Mesodermal cell (in vitro differentiated cells): ENCODE results near the gene MYL5.
"Not testable (repeated sequence)": the region's sequence is repeated elsewhere in the genome, so short reads cannot be mapped to it uniquely, and the experiment has no call there.

ENCODE experiments used
- H3K27ac ChIP-seq: 2 replicates; pipeline ENCODE4 v1.7.0; 2013; ENCODE audit warnings: mild to moderate bottlenecking, low read depth, low read length, moderate library complexity; ENCODE audit not compliant: severe bottlenecking
- H3K36me3 ChIP-seq: 2 replicates; pipeline ENCODE4 v1.7.1; 2013; ENCODE audit warnings: mild to moderate bottlenecking, low read length, moderate library complexity; ENCODE audit not compliant: control insufficient read depth, insufficient read depth
- H3K4me1 ChIP-seq: one replicate; pipeline ENCODE4 v1.7.1; 2013; ENCODE audit warnings: mild to moderate bottlenecking, low read length; ENCODE audit not compliant: insufficient read depth, control insufficient read depth, poor library complexity, severe bottlenecking
- H3K4me3 ChIP-seq: 2 replicates; pipeline ENCODE4 v1.7.0; 2013; ENCODE audit warnings: low read length, control low read depth, mild to moderate bottlenecking; ENCODE audit not compliant: insufficient read depth, poor library complexity, severe bottlenecking; ENCODE audit errors: extremely low read depth
- H3K9me3 ChIP-seq: 2 replicates; pipeline ENCODE4 v1.7.1; 2013; ENCODE audit warnings: mild to moderate bottlenecking, low read length, moderate library complexity; ENCODE audit not compliant: control insufficient read depth
- WGBS, 2 experiments: methylation state at CpG; one replicate each; pipeline ENCODE4 v1.1.5; 2013; ENCODE audit warnings: missing lambda C conversion rate in 2 of 2; ENCODE audit not compliant: insufficient coverage in 2 of 2; 5-methylcytosine and 5-hydroxymethylcytosine counted together

The MYL5 gene

GRCh38 chr4:629915-630641 lies 44.3 kb upstream of the MYL5 start:
- Histone ChIP-seq H3K4me1 (peaks cover 3% of the 10 kb centered on the region), H3K9me3 (peaks cover 12% of the 10 kb centered on the region), H3K27ac (no peak overlapping the region), H3K4me3 (no peak overlapping the region), H3K36me3 (no peaks in the 10 kb centered on the region)
- whole genome bisulfite sequencing, 2 experiments: 82 to 86% methylated on average over 17 to 20 of the region's 20 CpGs

DNA sequence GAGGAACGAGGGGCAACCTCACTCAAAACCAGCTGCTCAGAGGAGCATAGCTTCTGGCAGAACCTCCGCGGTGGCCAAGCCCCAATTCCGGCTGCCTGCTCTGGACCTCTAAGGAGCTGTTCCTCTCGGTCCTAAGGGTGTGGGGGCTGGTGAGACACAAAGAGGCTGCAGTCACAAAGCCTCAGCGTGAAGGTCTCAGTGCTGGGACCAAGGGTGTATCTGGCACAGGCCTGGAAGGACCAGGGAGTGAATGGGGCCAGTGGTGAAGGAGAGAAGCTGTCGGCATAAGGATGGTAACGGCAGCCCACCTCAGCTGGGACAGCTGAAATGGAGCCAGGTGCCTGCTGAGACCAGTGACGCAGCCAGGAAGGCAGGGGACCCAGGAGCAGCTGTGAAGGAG lies 43.7 kb upstream of the MYL5 start:
- no peak overlapping the region for H3K27ac ChIP-seq
- H3K9me3 ChIP-seq: peaks cover 12% of the 10 kb centered on the region
- H3K36me3 ChIP-seq: no peaks in the 10 kb centered on the region
- 87 to 91% methylated on average over 5 to 9 of the region's 9 CpGs for WGBS, 2 experiments
- H3K4me1 ChIP-seq: no peaks in the 10 kb centered on the region
- no peak overlapping the region for H3K4me3 ChIP-seq

- H3K4me3 ChIP-seq: no peak overlapping the region
- H3K9me3 ChIP-seq: peaks cover 12% of the 10 kb centered on the region
- H3K36me3 ChIP-seq: no peaks in the 10 kb centered on the region
- no peaks in the 10 kb centered on the region for H3K4me1 ChIP-seq
- WGBS, 2 experiments: 88 to 89% methylated on average over 9 to 13 of the region's 16 CpGs
- H3K27ac ChIP-seq: no peak overlapping the region
These were observed 42.0 kb upstream of the MYL5 start for GRCh38 chr4:632196-632790.

DNA sequence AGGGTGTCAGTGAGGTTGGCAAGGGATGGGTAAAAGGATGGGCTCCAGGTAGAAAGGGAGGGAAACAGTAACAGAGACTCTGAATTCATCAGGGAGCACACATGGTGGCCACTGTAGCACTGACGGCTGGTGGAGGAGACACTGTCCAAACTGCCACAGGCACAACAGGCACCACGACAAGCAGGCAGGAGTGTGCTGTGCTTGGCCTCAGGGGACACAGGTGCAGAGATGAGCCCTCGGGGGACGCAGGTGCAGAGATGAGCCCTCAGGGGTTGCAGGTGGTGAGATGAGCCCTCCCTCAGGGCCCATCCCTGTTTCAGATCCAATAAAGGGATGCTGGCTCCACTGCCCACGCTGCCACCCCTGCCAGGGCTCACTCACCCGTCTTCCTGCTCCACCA lies 41.4 kb upstream of the MYL5 start:
- no peaks in the 10 kb centered on the region for H3K4me1 ChIP-seq
- H3K27ac ChIP-seq: no peak overlapping the region
- 86 to 95% methylated on average over 6 of the region's 6 CpGs for WGBS, 2 experiments
- peaks cover 12% of the 10 kb centered on the region for H3K9me3 ChIP-seq
- no peak overlapping the region for H3K4me3 ChIP-seq
- H3K36me3 ChIP-seq: no peaks in the 10 kb centered on the region

DNA sequence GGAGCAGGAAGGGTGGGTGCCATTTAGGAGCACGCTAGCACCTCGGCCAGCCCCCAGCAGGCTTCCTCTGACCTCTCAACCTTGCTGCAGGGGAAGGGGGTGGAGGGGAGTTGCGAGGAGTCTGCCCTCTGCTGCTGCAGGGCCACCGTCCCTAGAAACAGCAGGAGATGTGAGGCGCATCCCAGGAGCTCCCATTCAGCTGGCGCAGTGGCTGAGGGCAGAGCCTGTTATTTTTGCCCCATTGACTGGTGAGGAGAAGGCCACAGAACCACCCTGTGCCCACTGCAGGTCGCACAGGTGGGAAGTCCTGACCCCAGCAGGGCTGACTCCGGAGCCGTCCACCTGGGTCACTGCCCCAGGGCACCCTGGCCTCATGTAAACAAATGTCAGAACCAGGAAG lies 40.9 kb upstream of the MYL5 start:
- Histone ChIP-seq H3K9me3 (peaks cover 12% of the 10 kb centered on the region), H3K4me3 (no peak overlapping the region), H3K36me3 (no peaks in the 10 kb centered on the region), H3K27ac (no peak overlapping the region), H3K4me1 (no peaks in the 10 kb centered on the region)
- 74 to 78% methylated on average over 7 to 8 of the region's 9 CpGs for WGBS, 2 experiments

GRCh38 chr4:633976-634598 lies 40.3 kb upstream of the MYL5 start:
- Histone ChIP-seq H3K9me3 (peaks cover 12% of the 10 kb centered on the region), H3K4me1 (no peaks in the 10 kb centered on the region), H3K36me3 (no peaks in the 10 kb centered on the region), H3K27ac (no peak overlapping the region), H3K4me3 (no peak overlapping the region)
- WGBS, 2 experiments: 83 to 92% methylated on average over 12 to 14 of the region's 15 CpGs

DNA sequence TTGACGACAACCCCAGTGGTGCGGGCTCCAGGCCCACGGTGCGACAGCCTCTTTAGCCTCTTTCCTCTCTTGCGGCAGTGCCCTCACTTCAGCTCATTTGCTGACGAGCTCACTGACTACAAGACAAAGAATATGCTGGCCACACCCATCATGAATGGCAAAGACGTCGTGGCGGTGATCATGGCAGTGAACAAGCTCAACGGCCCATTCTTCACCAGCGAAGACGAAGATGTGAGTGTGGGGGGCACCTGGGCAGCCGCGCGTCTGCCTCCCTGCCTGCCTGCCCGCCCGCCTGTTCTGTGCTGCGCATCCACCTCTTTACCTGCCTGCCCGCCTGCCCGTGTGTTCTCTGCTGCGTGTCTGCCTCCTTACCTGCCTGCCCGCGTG lies 39.8 kb upstream of the MYL5 start:
- Histone ChIP-seq H3K4me1 (no peaks in the 10 kb centered on the region), H3K36me3 (no peaks in the 10 kb centered on the region), H3K27ac (no peak overlapping the region), H3K9me3 (peaks cover 12% of the 10 kb centered on the region), H3K4me3 (no peak overlapping the region)
- 78 to 86% methylated on average over 18 of the region's 23 CpGs for WGBS, 2 experiments

- not testable (repeated sequence) for H3K4me1 ChIP-seq, H3K4me3 ChIP-seq, H3K36me3 ChIP-seq, H3K27ac ChIP-seq
- 92 to 93% methylated on average over 39 to 41 of the region's 46 CpGs for WGBS, 2 experiments
- peaks cover 12% of the 10 kb centered on the region for H3K9me3 ChIP-seq
These were observed 39.1 kb upstream of the MYL5 start for GRCh38 chr4:635066-635835.

- Histone ChIP-seq H3K9me3 (peaks cover 12% of the 10 kb centered on the region), H3K27ac (no peak overlapping the region), H3K4me1 (no peaks in the 10 kb centered on the region), H3K4me3 (no peak overlapping the region), H3K36me3 (no peaks in the 10 kb centered on the region)
- 87 to 92% methylated on average over 22 of the region's 22 CpGs for whole genome bisulfite sequencing, 2 experiments
These were observed 38.3 kb upstream of the MYL5 start for GRCh38 chr4:635851-636627.

- WGBS, 2 experiments: 86 to 89% methylated on average over 10 of the region's 13 CpGs
- H3K9me3 ChIP-seq: peaks cover 10% of the 10 kb centered on the region
- no peak overlapping the region for H3K4me3 ChIP-seq
- no peaks in the 10 kb centered on the region for H3K36me3 ChIP-seq
- no peak overlapping the region for H3K27ac ChIP-seq
- no peaks in the 10 kb centered on the region for H3K4me1 ChIP-seq
These were observed 37.6 kb upstream of the MYL5 start for GRCh38 chr4:636628-637159.
